Karpas-422 (cell line): ENCODE data around the gene SLC25A41. TPM values are rescaled to one million over a fixed set of nuclear protein-coding genes. Genes with fewer than 3 reads are reported as not detected.

Experiments used
- DNase-seq: peaks from one replicate; pipeline ENCODE4 v3.0.0-alpha.2; 2015
- H2AFZ ChIP-seq: fragments of 200-600 bp; sonication (generic); 2 replicates; pipeline ENCODE4 v1.6.1; 2014; ENCODE audit warnings: antibody characterized with exemption, low read length, mixed read lengths
- H3K27ac ChIP-seq: fragments of 200-600 bp; sonication (generic); 2 replicates; pipeline ENCODE4 v1.5.1; 2014; ENCODE audit warnings: mild to moderate bottlenecking, low read length, moderate library complexity
- H3K27me3 ChIP-seq: fragments of 200-600 bp; sonication (generic); 2 replicates; pipeline ENCODE4 v1.6.1; 2014; ENCODE audit warnings: low read length, mixed read lengths
- H3K36me3 ChIP-seq: fragments of 200-600 bp; sonication (generic); 2 replicates; pipeline ENCODE4 v1.6.1; 2014; ENCODE audit warnings: low read length, mixed read lengths; ENCODE audit not compliant: insufficient read depth
- H3K4me1 ChIP-seq: fragments of 200-600 bp; sonication (generic); 2 replicates; pipeline ENCODE4 v1.6.1; 2014; ENCODE audit warnings: mild to moderate bottlenecking, low read length, mixed read lengths
- H3K4me2 ChIP-seq: fragments of 200-600 bp; sonication (generic); 2 replicates; pipeline ENCODE4 v1.6.1; 2014; ENCODE audit warnings: low read length, low read depth, mild to moderate bottlenecking; ENCODE audit not compliant: poor library complexity, severe bottlenecking
- H3K4me3 ChIP-seq: fragments of 200-600 bp; sonication (generic); 2 replicates; pipeline ENCODE4 v1.5.1; 2014; ENCODE audit warnings: mild to moderate bottlenecking, antibody characterized with exemption, low read length, mixed read lengths
- H3K79me2 ChIP-seq: fragments of 200-600 bp; sonication (generic); 2 replicates; pipeline ENCODE4 v1.6.1; 2014; ENCODE audit warnings: mild to moderate bottlenecking, low read length, mixed read lengths
- H3K9ac ChIP-seq: fragments of 200-600 bp; sonication (generic); 2 replicates; pipeline ENCODE4 v1.6.0; 2014; ENCODE audit warnings: low read length
- H3K9me2 ChIP-seq: fragments of 200-600 bp; sonication (generic), shearing (Covaris generic); replicated peaks from 2 replicates; pipeline ENCODE4 v1.6.0; 2014; ENCODE audit warnings: mild to moderate bottlenecking, low read length, moderate library complexity; ENCODE audit not compliant: insufficient read depth
- H3K9me3 ChIP-seq: fragments of 300-700, 200-600 bp; sonication (generic); 2 replicates; pipeline ENCODE4 v1.6.1; 2014; ENCODE audit warnings: low read length, mixed read lengths
- H4K20me1 ChIP-seq: fragments of 200-600 bp; sonication (generic); 2 replicates; pipeline ENCODE4 v1.6.1; 2014; ENCODE audit warnings: mild to moderate bottlenecking, antibody characterized with exemption, low read length, low read depth; ENCODE audit not compliant: insufficient read depth
- total RNA-seq: library from RNA; depleted of rRNA; stranded (reverse); fragments of >200 nt; shearing (Covaris generic); gene quantifications from 2 replicates; pipeline ENCODE4 v1.2.3, GENCODE V29; 2014; ENCODE audit warnings: low replicate concordance

Gene SLC25A41
- total RNA-seq, 1 experiment from 2014 or later = 1.4 TPM

DNA sequence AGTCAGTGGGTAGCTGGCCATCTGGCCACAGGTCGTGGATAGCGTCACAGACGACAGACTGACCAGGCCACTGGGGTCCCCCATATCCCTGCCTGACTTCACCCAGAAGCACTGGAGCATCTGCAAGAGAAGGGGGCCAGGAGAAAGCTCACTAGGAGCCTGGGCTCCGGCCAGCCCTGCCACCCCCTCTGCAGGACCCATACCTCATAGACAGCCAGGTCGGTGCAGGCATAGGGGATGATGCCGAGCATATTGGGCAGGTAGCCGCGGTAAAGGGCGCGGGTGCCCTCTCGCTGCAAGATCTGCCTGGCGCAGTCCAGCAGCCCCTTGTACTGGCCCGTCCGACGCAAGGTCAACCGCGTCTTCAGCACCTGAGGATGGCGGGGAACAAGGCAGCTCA is 6.4 kb downstream of the SLC25A41 start:
- Histone ChIP-seq H3K4me1 (peaks cover 22% of the 10 kb centered on the region), H3K4me2 (no peak overlapping the region), H3K27me3 (no peaks in the 10 kb centered on the region), H3K4me3 (no peak overlapping the region), H4K20me1 (peaks cover 19% of the 10 kb centered on the region), H3K9me2 (no peaks in the 10 kb centered on the region), H2AFZ (no peak overlapping the region), H3K9me3 (no peaks in the 10 kb centered on the region), H3K79me2 (peaks cover 20% of the 10 kb centered on the region), H3K27ac (no peak overlapping the region), H3K36me3 (peaks cover 10% of the 10 kb centered on the region), H3K9ac (no peak overlapping the region)
- no peak for DNase-seq

DNA sequence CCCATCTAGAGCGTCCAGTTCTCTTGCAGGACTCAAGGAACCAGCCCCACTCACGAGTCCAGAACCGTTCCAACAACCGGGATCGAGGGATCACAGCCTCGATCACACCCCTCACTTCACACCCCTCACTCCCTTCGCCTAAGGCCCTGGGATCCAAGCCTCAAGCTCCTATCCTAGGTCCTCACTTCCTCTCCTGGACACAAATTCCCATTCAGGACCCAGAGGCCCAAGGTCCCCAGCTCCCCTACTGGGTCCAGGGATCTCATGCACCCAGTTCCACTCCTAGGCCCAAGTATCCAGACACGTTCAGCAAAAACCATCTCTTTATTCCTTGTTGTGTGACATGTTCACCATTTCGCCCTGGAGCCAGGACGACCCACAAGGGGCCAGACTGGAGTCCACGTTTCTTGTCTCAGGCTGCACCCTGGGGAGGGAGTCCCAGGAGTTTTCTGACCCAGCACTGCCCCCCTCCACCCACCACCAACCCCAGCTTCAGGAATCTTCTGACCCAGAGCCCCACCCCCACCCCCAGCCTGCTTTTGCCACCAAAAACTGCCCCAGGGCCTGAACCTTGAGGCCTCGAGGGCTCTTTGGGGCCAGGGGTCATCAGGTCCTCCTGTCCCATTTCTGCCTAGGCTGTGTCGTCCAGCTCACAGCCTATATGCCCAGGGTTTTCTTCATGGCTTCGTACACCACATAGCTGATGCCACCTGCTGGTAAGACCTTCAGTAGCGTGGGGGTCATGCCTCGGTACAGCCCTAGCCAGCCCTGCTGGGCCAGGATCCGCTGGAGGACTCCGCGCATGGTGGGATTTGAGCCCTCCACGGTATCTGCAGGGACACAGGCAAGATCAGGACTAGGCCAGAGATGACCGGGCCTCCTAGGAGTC is 7.6 kb downstream of the SLC25A41 start:
- DNase-seq = peak; percentile 64
- H3K36me3 ChIP-seq = peaks cover 19% of the 10 kb centered on the region
- peak overlapping the region; percentile 34; the same call in 1 of the 2 replicates for H2AFZ ChIP-seq
- no peaks in the 10 kb centered on the region for H3K27me3 ChIP-seq
- H3K4me1 ChIP-seq = peaks cover 22% of the 10 kb centered on the region
- no peaks in the 10 kb centered on the region for H3K9me2 ChIP-seq
- H3K4me2 ChIP-seq = peak overlapping the region; percentile 12
- peaks cover 32% of the 10 kb centered on the region for H3K79me2 ChIP-seq
- no peak overlapping the region for H3K27ac ChIP-seq
- no peaks in the 10 kb centered on the region for H3K9me3 ChIP-seq
- peak overlapping the region; percentile 50 for H3K9ac ChIP-seq
- H4K20me1 ChIP-seq = peaks cover 31% of the 10 kb centered on the region
- H3K4me3 ChIP-seq = peak overlapping the region; percentile 34; the same call in 1 of the 2 replicates

DNA sequence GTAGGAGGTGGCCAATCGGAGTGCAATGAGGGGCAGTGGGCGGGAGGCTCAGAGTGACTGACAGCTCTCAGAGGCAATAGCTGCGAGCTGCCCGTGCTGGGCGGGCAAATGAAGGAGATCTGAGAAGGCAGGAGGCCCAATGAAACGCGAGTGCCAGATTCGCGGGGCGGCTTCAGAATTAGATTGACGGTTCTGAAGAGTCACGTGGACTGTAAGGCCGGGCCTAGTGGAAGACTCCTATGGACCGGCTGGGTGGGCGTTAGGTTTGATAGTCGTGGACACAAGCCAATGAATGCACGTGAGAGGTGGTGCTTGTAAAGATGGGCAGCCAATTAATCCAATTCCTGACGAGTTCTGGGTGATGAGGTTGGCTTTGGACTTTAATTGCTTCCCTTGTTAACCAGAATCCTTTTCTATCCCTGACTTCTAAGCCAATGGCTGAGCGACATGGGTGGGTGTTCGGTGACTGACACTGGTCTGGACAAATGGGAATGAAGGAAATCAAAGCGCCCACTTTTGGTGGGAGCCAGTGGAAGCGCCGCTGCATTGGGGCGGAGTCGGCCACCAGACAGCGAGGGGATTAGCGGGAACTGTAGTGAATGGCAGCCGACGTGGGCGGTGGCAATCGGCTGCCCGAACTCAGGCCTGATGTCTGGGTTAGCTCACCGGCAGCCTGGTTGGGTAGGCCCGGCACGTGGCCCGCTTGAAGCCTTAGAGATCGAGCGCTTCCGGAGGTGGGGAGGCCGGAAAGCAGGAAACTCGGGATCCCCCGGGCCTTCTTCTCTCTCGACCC is 8.4 kb downstream of the SLC25A41 start:
- peak overlapping the region; percentile 34; the same call in 1 of the 2 replicates for H2AFZ ChIP-seq
- H4K20me1 ChIP-seq = peaks cover 39% of the 10 kb centered on the region
- H3K79me2 ChIP-seq = peaks cover 40% of the 10 kb centered on the region
- H3K9me2 ChIP-seq = no peaks in the 10 kb centered on the region
- H3K4me3 ChIP-seq = peak overlapping the region; percentile 34; the same call in 1 of the 2 replicates
- no peaks in the 10 kb centered on the region for H3K27me3 ChIP-seq
- no peaks in the 10 kb centered on the region for H3K9me3 ChIP-seq
- peaks cover 23% of the 10 kb centered on the region for H3K36me3 ChIP-seq
- peak overlapping the region; percentile 12 for H3K4me2 ChIP-seq
- peaks cover 22% of the 10 kb centered on the region for H3K4me1 ChIP-seq
- no peak overlapping the region for H3K27ac ChIP-seq
- DNase-seq = peak; percentile 100
- peak overlapping the region; percentile 50 for H3K9ac ChIP-seq

DNA sequence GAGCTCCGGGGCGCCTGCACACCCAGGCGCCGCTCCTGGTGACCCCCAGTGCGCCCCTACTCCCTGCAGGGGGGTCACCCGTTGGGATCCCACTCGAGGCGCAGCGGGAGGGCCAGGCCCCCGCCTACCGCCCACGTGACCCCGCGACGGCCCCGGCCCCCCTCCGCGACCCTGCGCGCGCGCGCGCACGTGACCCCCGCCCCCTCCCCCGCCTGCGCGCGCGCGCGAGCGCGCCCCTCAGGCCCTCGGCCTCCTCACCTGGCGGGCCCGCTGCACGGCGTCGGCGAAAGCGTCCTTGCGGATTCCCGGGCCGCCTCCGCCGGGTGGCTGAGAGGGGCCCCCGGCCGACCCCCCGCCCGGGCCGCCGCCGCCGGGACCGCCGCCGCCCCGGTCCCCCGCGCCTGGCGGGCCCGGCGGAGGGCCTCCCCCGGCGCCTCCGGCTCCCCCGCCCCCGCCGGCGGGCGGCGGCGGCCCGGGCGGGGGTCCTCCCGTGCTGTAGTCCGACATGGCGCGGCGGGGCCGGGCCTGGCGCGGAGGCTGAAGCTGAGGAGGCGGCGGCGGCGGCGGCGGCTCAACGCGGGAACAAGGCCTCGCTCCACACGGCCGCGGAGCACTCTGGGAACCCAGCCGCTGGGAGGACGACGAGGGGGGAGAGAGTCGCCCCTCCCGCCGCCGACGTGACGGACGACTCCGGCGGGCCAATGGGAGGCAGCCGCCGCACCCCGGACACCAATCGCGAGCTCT is 9.2 kb downstream of the SLC25A41 start, which contains the start of gene KHSRP:
TSS of gene KHSRP (minus strand) at position 617 of the 744 bp plus-strand sequence. CDS start at position 507, 110 bp downstream.
- H3K4me3 ChIP-seq = peak within 1 kb of the TSS; percentile 89
- peaks cover 22% of the 10 kb centered on the region for H3K4me1 ChIP-seq
- H3K4me2 ChIP-seq = peak within 1 kb of the TSS; percentile 88
- H3K9me2 ChIP-seq = no peaks in the 10 kb centered on the region
- peak within 1 kb of the TSS; percentile 34; the same call in 1 of the 2 replicates for H2AFZ ChIP-seq
- peaks cover 47% of the 10 kb centered on the region for H4K20me1 ChIP-seq
- no peaks in the 10 kb centered on the region for H3K27me3 ChIP-seq
- peak within 1 kb of the TSS; percentile 99 for H3K9ac ChIP-seq
- peak; percentile 71 for DNase-seq
- H3K27ac ChIP-seq = peak within 1 kb of the TSS; percentile 29
- H3K36me3 ChIP-seq = peaks cover 30% of the 10 kb centered on the region
- no peaks in the 10 kb centered on the region for H3K9me3 ChIP-seq
- H3K79me2 ChIP-seq = peaks cover 46% of the 10 kb centered on the region

DNA sequence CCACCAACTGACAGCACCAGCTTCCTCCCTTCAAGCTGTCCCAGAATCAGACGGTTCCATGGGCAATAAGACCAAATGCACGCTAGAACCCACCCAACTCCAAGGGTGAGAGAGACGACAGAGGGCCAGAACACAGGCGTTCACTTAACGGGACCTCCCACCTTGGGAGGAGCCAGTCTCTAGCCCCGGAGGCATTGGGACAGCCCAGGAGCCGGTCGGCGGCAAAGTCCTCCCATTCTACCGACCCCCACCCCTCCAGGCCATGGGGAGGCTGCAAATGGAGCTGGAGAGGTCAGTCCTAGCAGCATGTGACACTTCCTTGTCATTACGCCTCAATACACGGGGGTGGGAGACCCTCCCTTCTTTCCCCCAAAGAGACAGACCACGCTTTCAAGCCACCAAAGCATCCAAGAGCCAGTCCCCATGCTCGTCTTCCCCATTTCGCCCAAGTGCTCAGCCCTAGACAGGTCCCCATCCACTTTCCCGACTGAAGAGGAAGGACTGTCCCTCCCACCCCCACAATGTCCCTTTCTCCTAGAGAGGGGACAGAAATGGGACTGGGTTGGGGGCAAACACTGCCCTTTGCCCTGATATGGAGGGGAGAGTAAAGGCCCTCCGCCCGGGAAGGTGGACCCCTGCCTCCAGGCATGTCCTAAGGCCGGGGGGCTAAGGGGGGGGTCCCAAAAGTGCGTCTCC is 9.9 kb downstream of the SLC25A41 start:
- Histone ChIP-seq H3K4me1 (peaks cover 22% of the 10 kb centered on the region), H3K36me3 (peaks cover 34% of the 10 kb centered on the region), H3K4me3 (peak overlapping the region; percentile 89), H4K20me1 (peaks cover 54% of the 10 kb centered on the region), H3K27me3 (no peaks in the 10 kb centered on the region), H3K9me2 (no peaks in the 10 kb centered on the region), H3K9ac (peak overlapping the region; percentile 99), H3K79me2 (peaks cover 46% of the 10 kb centered on the region), H3K4me2 (peak overlapping the region; percentile 88), H2AFZ (no peak overlapping the region), H3K27ac (peak overlapping the region; percentile 29), H3K9me3 (no peaks in the 10 kb centered on the region)
- DNase-seq = peak; percentile 56

DNA sequence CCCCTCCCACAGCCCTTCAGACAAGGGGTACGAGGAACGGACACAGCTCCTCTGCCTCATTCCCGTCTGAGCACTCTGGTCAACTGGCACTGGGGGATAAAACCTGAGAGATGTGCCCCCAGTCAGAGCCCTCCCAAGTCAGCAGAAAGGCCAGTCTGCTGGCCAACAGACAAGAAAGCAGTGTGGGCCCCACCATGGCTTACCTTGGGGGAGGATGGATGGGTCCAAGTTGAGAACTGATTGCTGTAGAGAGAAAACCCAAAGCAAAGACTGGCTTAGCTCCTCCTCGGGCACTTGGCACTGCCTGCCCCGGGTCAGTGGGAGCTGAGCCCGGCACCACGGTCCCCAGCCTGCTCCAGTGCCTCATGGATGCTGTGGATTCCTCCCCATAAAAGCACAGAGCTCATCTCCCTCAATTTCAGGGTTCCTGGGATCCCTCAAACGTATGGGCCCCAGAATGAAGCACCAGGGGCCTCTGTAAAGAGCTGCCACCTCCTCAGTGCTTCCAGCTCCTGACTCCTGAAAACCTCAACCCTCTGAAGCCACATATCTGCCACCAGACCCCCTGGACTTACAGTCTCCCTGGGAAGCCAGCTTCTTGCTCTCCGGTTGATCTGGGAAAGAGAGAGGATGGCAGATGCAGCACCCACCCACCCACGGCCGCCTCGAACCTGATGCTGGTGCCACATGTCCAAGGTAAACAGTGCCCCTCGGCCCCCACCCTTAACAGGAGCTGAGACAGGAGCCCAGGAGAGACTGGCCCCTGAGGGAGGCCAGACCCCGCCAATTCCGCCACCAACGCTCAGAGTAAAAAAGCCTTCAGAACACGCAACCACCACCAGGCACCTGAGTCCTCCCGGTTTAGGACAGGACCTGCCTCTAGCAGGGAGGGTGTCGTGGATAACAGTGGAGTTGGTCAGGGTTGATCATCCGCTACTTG is 12.2 kb downstream of the SLC25A41 start:
- Histone ChIP-seq H3K27me3 (no peaks in the 10 kb centered on the region), H3K4me2 (no peak overlapping the region), H3K9me3 (no peaks in the 10 kb centered on the region), H3K4me3 (no peak overlapping the region), H3K9me2 (no peaks in the 10 kb centered on the region), H3K4me1 (peaks cover 22% of the 10 kb centered on the region), H3K9ac (no peak overlapping the region), H3K27ac (no peak overlapping the region), H3K79me2 (peaks cover 46% of the 10 kb centered on the region), H3K36me3 (peaks cover 40% of the 10 kb centered on the region), H2AFZ (no peak overlapping the region), H4K20me1 (peaks cover 67% of the 10 kb centered on the region)
- DNase-seq = peak; percentile 23

DNA sequence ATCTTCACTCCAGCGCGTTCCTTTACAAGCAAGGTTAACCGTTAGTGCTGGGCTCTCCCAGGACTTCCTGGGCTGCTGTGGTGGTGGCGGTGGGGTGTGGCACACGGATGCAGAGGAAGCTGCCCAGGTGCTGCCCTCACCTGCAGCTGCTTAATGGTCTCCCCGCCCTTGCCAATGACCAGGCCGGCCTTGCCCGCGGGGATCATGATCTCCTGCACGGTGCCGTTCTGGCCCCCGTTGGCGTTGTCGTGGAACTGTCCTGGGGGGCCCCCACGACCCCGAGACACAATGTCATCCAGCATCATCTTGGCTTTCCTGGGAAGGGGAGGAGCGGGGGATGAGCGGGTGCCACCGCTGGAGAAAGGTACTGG is 15.0 kb downstream of the SLC25A41 start:
- peaks cover 62% of the 10 kb centered on the region for H4K20me1 ChIP-seq

More for the DNA sequence above, 15.0 kb downstream of the SLC25A41 start:
- Histone ChIP-seq H3K27ac (no peak overlapping the region), H2AFZ (no peak overlapping the region), H3K9ac (no peak overlapping the region), H3K4me3 (no peak overlapping the region), H3K79me2 (peaks cover 39% of the 10 kb centered on the region), H3K9me2 (no peaks in the 10 kb centered on the region), H3K36me3 (peaks cover 40% of the 10 kb centered on the region), H3K4me1 (peaks cover 13% of the 10 kb centered on the region), H3K4me2 (no peak overlapping the region), H3K9me3 (no peaks in the 10 kb centered on the region), H3K27me3 (no peaks in the 10 kb centered on the region)
- peak; percentile 21 for DNase-seq
